OCI-LY1 (cell line): Measurements from ENCODE around the gene PYGO2.

ENCODE experiments used
- H2AFZ ChIP-seq: fragments of 200-600 bp; sonication (generic), shearing (Covaris generic); 2 replicates; pipeline ENCODE4 v1.6.0; 2014; ENCODE audit warnings: antibody characterized with exemption, mild to moderate bottlenecking, low read length
- H3F3A ChIP-seq: fragments of 200-600 bp; sonication (generic), shearing (Covaris generic); 2 replicates; pipeline ENCODE4 v1.6.0; 2014; ENCODE audit warnings: mild to moderate bottlenecking, antibody characterized with exemption, low read length, moderate library complexity; ENCODE audit not compliant: insufficient read depth
- H3K27ac ChIP-seq: fragments of 200-600 bp; sonication (generic); 2 replicates; pipeline ENCODE4 v1.5.1; 2014; ENCODE audit warnings: low read length, mixed run types, mild to moderate bottlenecking, low read depth; ENCODE audit not compliant: poor library complexity, severe bottlenecking
- H3K27me3 ChIP-seq: fragments of 200-600 bp; sonication (generic); 2 replicates; pipeline ENCODE4 v1.6.0; 2014; ENCODE audit warnings: antibody characterized with exemption, mild to moderate bottlenecking, low read length, moderate library complexity; ENCODE audit not compliant: insufficient read depth
- H3K36me3 ChIP-seq: fragments of 200-600 bp; sonication (generic); 2 replicates; pipeline ENCODE4 v1.6.1; 2014; ENCODE audit warnings: mild to moderate bottlenecking, antibody characterized with exemption, low read length, moderate library complexity, mixed read lengths; ENCODE audit not compliant: insufficient read depth
- H3K4me1 ChIP-seq: fragments of 200-600 bp; sonication (generic); 2 replicates; pipeline ENCODE4 v1.5.1; 2014; ENCODE audit warnings: mild to moderate bottlenecking, low read length, moderate library complexity; ENCODE audit not compliant: insufficient read depth, severe bottlenecking
- H3K4me2 ChIP-seq: fragments of 200-600 bp; sonication (generic), shearing (Covaris generic); 2 replicates; pipeline ENCODE4 v1.6.1; 2014; ENCODE audit warnings: low read length
- H3K4me3 ChIP-seq: fragments of 200-600 bp; sonication (generic); 2 replicates; pipeline ENCODE4 v1.5.1; 2014; ENCODE audit warnings: low read length, low read depth, mild to moderate bottlenecking, mixed read lengths; ENCODE audit not compliant: poor library complexity, severe bottlenecking
- H3K79me2 ChIP-seq: fragments of 200-600 bp; shearing (Covaris generic); 2 replicates; pipeline ENCODE4 v1.6.1; 2016; ENCODE audit warnings: mixed run types, low read length, mixed read lengths; ENCODE audit not compliant: insufficient read depth
- H3K9ac ChIP-seq: fragments of 200-600 bp; sonication (generic), shearing (Covaris generic); 2 replicates; pipeline ENCODE4 v1.6.1; 2014; ENCODE audit warnings: mild to moderate bottlenecking, low read length, mixed read lengths
- H3K9me2 ChIP-seq: fragments of 200-600 bp; sonication (generic), shearing (Covaris generic); 2 replicates; pipeline ENCODE4 v1.6.1; 2014; ENCODE audit warnings: low read depth, mild to moderate bottlenecking, low read length, mixed read lengths
- H3K9me3 ChIP-seq: fragments of 200-600 bp; shearing (Covaris generic); 2 replicates; pipeline ENCODE4 v1.6.1; 2014; ENCODE audit warnings: low read length, mixed read lengths
- H4K20me1 ChIP-seq: fragments of 200-600 bp; sonication (generic), shearing (Covaris generic); 2 replicates; pipeline ENCODE4 v1.6.0; 2016; ENCODE audit warnings: mild to moderate bottlenecking, low read length; ENCODE audit not compliant: insufficient read depth
- EZH2 ChIP-seq: fragments of 200-600 bp; sonication (generic), shearing (Covaris generic); IDR thresholded peaks from 2 replicates; pipeline ENCODE4 v1.8.0; 2017; ENCODE audit warnings: borderline replicate concordance, mixed run types, mild to moderate bottlenecking, antibody characterized with exemption, low read length, moderate library complexity, mixed read lengths
- TF ChIP-seq, protein P1 (sequence below): fragments of 200-600 bp; sonication (generic), shearing (Covaris generic); IDR thresholded peaks from 2 replicates; pipeline ENCODE4 v1.5.1; 2017; ENCODE audit warnings: mild to moderate bottlenecking, antibody characterized with exemption, low read length, moderate library complexity, mixed read lengths

Gene PYGO2

DNA sequence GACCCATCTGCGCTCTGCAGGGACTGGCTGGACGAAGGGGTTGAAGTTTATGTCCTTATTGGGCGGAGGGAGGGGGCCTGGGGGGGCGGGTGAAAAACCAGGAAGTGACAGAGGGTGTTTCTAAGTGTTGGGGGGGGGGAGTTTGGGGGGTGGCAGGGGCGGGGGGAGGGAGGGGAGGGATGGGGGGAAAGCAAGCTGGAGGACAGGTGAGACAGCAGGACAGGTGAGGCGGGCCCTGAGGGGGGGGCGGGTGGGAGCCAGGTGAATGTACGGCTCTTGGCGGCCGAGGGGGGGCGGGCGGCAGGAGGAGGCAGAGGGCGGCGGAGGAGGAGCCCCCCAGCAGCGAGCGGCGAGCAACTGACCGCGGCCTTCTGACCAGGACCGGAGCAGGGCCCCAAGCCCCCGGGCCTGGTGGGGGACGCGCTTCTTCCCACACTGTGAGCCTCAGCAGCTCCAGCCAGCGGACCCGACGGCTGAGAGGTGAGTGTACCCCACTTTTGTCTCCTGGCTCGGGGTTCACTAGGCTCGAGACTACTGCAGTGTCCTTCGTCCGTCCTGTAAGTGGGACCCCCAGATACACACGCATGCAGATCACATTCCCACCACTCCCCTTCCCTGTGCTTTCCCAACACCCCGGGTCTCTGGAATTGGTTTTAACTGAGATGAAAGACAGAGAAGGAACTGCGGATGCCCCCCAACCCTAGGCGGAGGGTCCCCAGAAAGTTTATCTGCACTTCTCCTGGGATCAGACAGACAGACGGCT is 41.1 kb upstream of the PYGO2 start, which contains the start of gene ZBTB7B:
TSS of gene ZBTB7B (plus strand) at position 339 of the 763 bp plus-strand sequence. CDS start 11,859 bp downstream, outside the sequence.
- Histone ChIP-seq H3K9me3 (no peaks in the 10 kb centered on the region), H3K4me1 (peaks cover 49% of the 10 kb centered on the region), H3K4me3 (peak within 1 kb of the TSS; percentile 90), H3K4me2 (peak within 1 kb of the TSS; percentile 99), H3K79me2 (no peaks in the 10 kb centered on the region), H3F3A (peaks cover 4% of the 10 kb centered on the region; the same call in 1 of the 2 replicates), H2AFZ (no peak within 1 kb of the TSS), H3K9ac (peak within 1 kb of the TSS; percentile 93), H3K36me3 (no peaks in the 10 kb centered on the region), H3K27ac (peak within 1 kb of the TSS; percentile 83), H3K27me3 (no peaks in the 10 kb centered on the region), H4K20me1 (no peaks in the 10 kb centered on the region), H3K9me2 (no peaks in the 10 kb centered on the region)
- no peak for TF ChIP-seq EZH2
- TF ChIP-seq, protein P1, sequence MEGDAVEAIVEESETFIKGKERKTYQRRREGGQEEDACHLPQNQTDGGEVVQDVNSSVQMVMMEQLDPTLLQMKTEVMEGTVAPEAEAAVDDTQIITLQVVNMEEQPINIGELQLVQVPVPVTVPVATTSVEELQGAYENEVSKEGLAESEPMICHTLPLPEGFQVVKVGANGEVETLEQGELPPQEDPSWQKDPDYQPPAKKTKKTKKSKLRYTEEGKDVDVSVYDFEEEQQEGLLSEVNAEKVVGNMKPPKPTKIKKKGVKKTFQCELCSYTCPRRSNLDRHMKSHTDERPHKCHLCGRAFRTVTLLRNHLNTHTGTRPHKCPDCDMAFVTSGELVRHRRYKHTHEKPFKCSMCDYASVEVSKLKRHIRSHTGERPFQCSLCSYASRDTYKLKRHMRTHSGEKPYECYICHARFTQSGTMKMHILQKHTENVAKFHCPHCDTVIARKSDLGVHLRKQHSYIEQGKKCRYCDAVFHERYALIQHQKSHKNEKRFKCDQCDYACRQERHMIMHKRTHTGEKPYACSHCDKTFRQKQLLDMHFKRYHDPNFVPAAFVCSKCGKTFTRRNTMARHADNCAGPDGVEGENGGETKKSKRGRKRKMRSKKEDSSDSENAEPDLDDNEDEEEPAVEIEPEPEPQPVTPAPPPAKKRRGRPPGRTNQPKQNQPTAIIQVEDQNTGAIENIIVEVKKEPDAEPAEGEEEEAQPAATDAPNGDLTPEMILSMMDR: no peak

DNA sequence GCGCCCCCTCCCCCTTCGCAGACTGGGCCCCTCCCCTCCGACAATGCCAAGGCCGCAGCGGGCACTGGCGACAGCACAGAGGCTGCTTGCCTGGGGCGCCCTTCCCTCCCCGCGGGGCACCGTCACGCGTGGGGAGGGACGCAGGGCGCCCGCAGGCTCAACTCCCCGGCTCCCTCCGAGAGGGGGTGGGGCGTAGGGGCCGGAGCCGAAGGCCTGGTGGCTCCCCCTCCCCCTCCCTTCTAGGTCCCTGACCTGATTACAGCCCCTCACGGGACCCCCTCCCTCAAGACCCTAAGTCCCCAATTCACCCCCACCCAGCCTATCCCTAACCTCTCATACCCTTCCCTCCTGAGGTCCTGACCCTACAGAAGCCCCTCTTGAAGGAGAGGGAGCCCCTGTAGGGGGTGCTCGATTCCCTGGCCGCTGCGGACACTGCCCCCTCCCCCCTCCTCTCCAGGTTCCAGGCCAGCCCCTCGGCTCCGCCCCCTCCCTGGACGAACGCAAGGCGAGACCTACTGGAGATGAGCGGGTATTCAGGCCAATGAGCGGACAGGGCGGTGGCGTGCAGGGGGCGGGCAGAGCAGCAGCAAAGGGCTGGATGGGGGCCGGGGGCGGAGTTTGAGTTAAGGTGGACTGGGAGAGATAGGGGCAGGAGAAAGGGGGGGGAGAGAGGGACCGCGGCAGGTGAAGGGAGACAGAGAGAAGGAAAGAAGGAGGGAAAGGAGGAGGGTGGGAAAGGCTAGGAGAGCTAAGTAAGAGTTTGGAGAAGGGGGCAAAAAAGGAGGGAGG is 40.3 kb upstream of the PYGO2 start:
- peak overlapping the region; percentile 61 for H3K9ac ChIP-seq
- no peak overlapping the region for H2AFZ ChIP-seq
- H3F3A ChIP-seq: peaks cover 4% of the 10 kb centered on the region; the same call in 1 of the 2 replicates
- no peaks in the 10 kb centered on the region for H3K27me3 ChIP-seq
- H3K4me3 ChIP-seq: peak overlapping the region; percentile 72
- H4K20me1 ChIP-seq: no peaks in the 10 kb centered on the region
- H3K9me2 ChIP-seq: no peaks in the 10 kb centered on the region
- TF ChIP-seq, protein P1: peak; percentile 55
- no peak for TF ChIP-seq EZH2
- H3K36me3 ChIP-seq: no peaks in the 10 kb centered on the region
- no peaks in the 10 kb centered on the region for H3K9me3 ChIP-seq
- peaks cover 49% of the 10 kb centered on the region for H3K4me1 ChIP-seq
- H3K27ac ChIP-seq: peak overlapping the region; percentile 83
- H3K79me2 ChIP-seq: no peaks in the 10 kb centered on the region
- peak overlapping the region; percentile 87 for H3K4me2 ChIP-seq

DNA sequence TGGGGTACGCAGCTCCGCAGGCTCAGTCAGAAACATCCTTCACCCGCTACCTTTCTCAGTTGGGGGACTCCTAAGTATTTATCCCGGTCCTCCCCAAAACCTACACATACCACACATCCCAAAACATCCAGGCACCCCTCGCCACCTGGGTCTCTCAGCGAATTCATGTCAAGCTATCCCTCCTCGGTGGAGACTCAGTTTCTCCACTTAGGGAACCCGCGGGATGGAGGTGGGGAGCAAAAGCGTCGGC is 39.8 kb upstream of the PYGO2 start:
- Histone ChIP-seq H3F3A (peaks cover 3% of the 10 kb centered on the region; the same call in 1 of the 2 replicates), H3K4me1 (peaks cover 47% of the 10 kb centered on the region), H3K9ac (peak overlapping the region; percentile 61), H3K9me3 (no peaks in the 10 kb centered on the region), H3K4me2 (peak overlapping the region; percentile 87), H3K9me2 (no peaks in the 10 kb centered on the region), H4K20me1 (no peaks in the 10 kb centered on the region), H3K36me3 (no peaks in the 10 kb centered on the region), H3K27ac (peak overlapping the region; percentile 83), H3K4me3 (peak overlapping the region; percentile 72), H3K27me3 (no peaks in the 10 kb centered on the region), H3K79me2 (no peaks in the 10 kb centered on the region), H2AFZ (no peak overlapping the region)
- TF ChIP-seq, protein P1: no peak
- no peak for TF ChIP-seq EZH2
